Measurements from ENCODE around the gene MACROH2A2.

Gene MACROH2A2

DNA sequence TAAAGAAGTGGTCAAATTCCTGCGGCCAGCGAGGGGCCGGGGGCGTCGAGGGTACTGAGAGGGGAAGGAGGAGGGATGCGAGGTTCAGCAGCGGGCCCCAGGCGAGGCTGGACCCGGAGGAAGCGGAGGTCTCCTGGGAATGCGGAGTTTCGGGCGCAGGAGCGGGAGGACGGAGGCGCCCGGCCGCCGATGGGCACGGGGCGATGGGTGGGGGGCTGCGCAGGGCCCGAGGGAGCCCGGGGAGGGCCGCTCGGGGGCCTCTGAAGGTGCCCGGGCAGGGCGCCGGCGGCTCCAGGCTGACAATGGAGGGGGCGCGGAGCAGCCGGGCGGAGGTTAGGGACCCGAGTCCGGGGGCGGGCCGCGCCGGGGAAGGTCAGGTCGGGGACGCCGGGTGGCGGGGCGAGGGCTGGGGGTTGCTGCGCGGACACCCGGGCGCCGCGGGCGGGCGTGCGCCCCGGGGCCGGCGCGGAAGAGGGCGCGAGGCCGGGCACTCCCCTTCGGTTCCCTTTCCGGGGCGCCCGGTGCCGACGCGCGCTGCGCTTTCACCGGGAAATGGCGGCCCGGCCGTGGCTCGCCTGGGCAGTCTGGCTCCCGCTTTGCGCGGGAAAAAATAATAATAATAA, 683 bp downstream of the MACROH2A2 start:
- DNase-seq (ENCODE audit: low read depth) = no peak
- TF ChIP-seq MYC (IDR thresholded peaks at IDR 0.05; ENCODE audit: low read depth, low read length) (no peak), POLR2A (IDR thresholded peaks at IDR 0.05; ENCODE audit: extremely low read depth, insufficient read length) (no peak), MAX (IDR thresholded peaks at IDR 0.05; ENCODE audit: low read depth, low read length) (no peak), CTCF (IDR thresholded peaks at IDR 0.05; ENCODE audit: low read depth, low read length) (no peak)
- H3K4me3 ChIP-seq (ENCODE audit: low read depth, low read length) = no peak overlapping the region

- TF ChIP-seq MAX (IDR thresholded peaks at IDR 0.05; ENCODE audit: low read depth, low read length) (no peak), CTCF (IDR thresholded peaks at IDR 0.05; ENCODE audit: low read depth, low read length) (peak; percentile 4), MYC (IDR thresholded peaks at IDR 0.05; ENCODE audit: low read depth, low read length) (no peak), POLR2A (IDR thresholded peaks at IDR 0.05; ENCODE audit: extremely low read depth, insufficient read length) (no peak)
- no peak for DNase-seq (ENCODE audit: low read depth)
- no peak overlapping the region for H3K4me3 ChIP-seq (ENCODE audit: low read depth, low read length)
These were observed 1.2 kb downstream of the MACROH2A2 start for GRCh38 chr10:70053841-70054288.

DNA sequence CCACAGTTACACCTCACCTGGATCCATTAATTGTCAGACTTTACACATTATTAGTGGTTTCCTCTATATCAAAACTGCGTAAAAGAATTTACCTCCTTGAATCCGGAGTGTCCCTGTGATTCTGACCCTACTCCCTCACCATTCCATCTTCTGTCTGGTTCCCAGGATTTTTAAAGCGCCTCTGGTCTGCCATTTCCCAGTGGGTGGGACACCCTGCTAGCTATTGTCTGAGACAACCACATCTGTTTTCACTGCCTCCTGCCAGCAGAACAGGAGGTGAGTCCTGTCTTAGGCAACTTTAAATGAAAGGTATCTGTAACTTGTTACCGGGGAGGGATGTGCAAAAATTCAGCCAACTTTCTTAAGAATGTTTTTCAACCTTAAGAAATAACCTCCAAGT, 2.3 kb downstream of the MACROH2A2 start:
- no peak for DNase-seq (ENCODE audit: low read depth)
- no peak for TF ChIP-seq POLR2A (IDR thresholded peaks at IDR 0.05; ENCODE audit: extremely low read depth, insufficient read length)
- no peak for TF ChIP-seq MYC (IDR thresholded peaks at IDR 0.05; ENCODE audit: low read depth, low read length)
- TF ChIP-seq CTCF (IDR thresholded peaks at IDR 0.05; ENCODE audit: low read depth, low read length) = no peak
- no peak for TF ChIP-seq MAX (IDR thresholded peaks at IDR 0.05; ENCODE audit: low read depth, low read length)

DNA sequence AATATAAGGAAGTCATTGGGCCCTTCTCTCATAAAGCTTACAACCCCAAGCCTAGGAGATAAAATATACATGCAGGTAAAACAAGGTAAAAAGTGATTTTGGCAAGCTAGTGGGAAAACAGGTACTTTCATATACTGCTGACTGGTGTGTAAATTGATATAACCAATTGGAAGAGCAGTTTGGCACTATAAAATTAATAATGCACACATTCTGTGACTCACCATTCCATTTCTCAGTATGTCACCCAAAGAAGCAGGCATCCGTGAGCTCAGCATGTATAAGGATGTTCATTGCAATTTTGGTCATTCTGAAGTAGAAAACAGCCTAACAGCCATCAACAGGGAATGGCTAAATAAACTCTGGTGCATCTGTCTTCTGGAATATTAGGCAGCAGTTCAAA, 2.9 kb downstream of the MACROH2A2 start:
- H3K4me3 ChIP-seq (ENCODE audit: low read depth, low read length) = no peak overlapping the region
- DNase-seq (ENCODE audit: low read depth) = no peak
- no peak for TF ChIP-seq MAX (IDR thresholded peaks at IDR 0.05; ENCODE audit: low read depth, low read length)
- TF ChIP-seq POLR2A (IDR thresholded peaks at IDR 0.05; ENCODE audit: extremely low read depth, insufficient read length) = no peak
- no peak for TF ChIP-seq CTCF (IDR thresholded peaks at IDR 0.05; ENCODE audit: low read depth, low read length)
- TF ChIP-seq MYC (IDR thresholded peaks at IDR 0.05; ENCODE audit: low read depth, low read length) = no peak

More for the DNA sequence above, 2.3 kb downstream of the MACROH2A2 start:
- H3K4me3 ChIP-seq (ENCODE audit: low read depth, low read length) = no peak overlapping the region

DNA sequence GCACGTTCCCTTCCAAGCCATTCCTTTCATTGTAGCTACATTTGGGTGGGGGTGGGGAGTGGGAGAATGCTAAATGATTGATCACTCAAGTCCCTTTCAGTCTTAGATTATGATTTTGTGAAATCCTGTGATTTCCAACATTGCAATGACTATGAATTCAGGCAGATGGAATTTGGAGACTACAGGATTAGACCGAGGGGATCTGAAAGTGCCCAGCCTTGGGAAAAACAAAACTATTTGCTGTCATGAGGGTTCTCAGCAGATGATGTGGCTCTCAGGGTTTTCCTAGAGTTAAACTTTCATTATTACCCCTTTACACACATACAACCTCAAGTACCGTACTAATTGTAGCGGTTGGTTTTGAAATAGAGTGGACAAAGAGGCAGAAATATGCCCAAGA, 4.7 kb downstream of the MACROH2A2 start:
- TF ChIP-seq MYC (IDR thresholded peaks at IDR 0.05; ENCODE audit: low read depth, low read length) = no peak
- TF ChIP-seq MAX (IDR thresholded peaks at IDR 0.05; ENCODE audit: low read depth, low read length) = no peak
- TF ChIP-seq POLR2A (IDR thresholded peaks at IDR 0.05; ENCODE audit: extremely low read depth, insufficient read length) = no peak
- TF ChIP-seq CTCF (IDR thresholded peaks at IDR 0.05; ENCODE audit: low read depth, low read length) = no peak
- DNase-seq (ENCODE audit: low read depth) = no peak
- H3K4me3 ChIP-seq (ENCODE audit: low read depth, low read length) = no peak overlapping the region
